Mesodermal cell (in vitro differentiated cells): ENCODE results near the gene ABCG8. TPM values are rescaled to one million over a fixed set of nuclear protein-coding genes. Genes with fewer than 3 reads are reported as not detected.

Experiments
- H3K27ac ChIP-seq: 2 replicates; pipeline ENCODE4 v1.7.0; 2013; ENCODE audit warnings: mild to moderate bottlenecking, low read depth, low read length, moderate library complexity; ENCODE audit not compliant: severe bottlenecking
- H3K36me3 ChIP-seq: 2 replicates; pipeline ENCODE4 v1.7.1; 2013; ENCODE audit warnings: mild to moderate bottlenecking, low read length, moderate library complexity; ENCODE audit not compliant: control insufficient read depth, insufficient read depth
- H3K4me1 ChIP-seq: one replicate; pipeline ENCODE4 v1.7.1; 2013; ENCODE audit warnings: mild to moderate bottlenecking, low read length; ENCODE audit not compliant: insufficient read depth, control insufficient read depth, poor library complexity, severe bottlenecking
- H3K4me3 ChIP-seq: 2 replicates; pipeline ENCODE4 v1.7.0; 2013; ENCODE audit warnings: low read length, control low read depth, mild to moderate bottlenecking; ENCODE audit not compliant: insufficient read depth, poor library complexity, severe bottlenecking; ENCODE audit errors: extremely low read depth
- H3K9me3 ChIP-seq: 2 replicates; pipeline ENCODE4 v1.7.1; 2013; ENCODE audit warnings: mild to moderate bottlenecking, low read length, moderate library complexity; ENCODE audit not compliant: control insufficient read depth
- WGBS, 2 experiments: methylation state at CpG; one replicate each; pipeline ENCODE4 v1.1.5; 2013; ENCODE audit warnings: missing lambda C conversion rate in 2 of 2; ENCODE audit not compliant: insufficient coverage in 2 of 2; 5-methylcytosine and 5-hydroxymethylcytosine counted together
- polyA plus RNA-seq, 2 experiments: library from polyadenylated mRNA; stranded (reverse); fragments of 50-300 nt; gene quantifications; one replicate each; pipeline ENCODE4 v1.2.3, GENCODE V29; 2013

Gene ABCG8
- polyA plus RNA-seq (2013, experiment 1 of 2), result not detected
- polyA plus RNA-seq (2013, experiment 2 of 2), result not detected

DNA sequence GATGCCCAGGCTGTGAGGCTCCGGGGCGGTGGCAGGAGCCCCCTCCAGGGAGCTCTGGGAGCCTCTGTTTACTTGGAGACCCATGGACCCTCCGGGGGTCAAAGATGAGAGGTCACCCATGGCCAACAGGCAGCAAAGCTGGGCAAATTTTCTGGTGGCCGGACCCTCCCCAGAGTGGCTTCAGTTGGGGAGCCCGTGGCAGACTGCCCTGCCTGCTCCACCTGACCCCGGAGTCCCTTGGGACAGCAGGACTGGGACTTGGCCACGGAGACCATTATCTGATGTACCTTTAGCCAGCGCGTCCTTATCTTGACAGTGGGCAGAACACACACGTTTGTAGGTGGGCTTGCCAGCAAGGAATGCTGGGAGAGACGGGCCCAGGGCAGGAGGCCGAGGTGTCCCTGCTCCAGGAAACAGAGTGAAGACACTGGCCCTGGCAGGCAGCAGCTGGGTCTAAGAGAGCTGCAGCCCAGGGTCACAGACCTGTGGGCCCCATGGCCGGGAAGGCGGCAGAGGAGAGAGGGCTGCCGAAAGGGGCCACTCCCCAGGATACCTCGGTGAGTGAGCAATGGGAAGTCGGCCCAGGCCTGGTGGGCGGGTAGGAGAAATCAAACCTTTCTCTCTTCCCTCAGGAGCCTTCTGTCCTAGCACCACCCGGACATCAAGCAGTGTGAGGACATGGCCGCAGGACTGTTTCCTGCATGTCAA, at the start of gene ABCG8, which contains the start of gene ABCG5:
Gene ABCG8, plus strand, starts transcription at position 412 of the 708 bp plus-strand sequence. Its CDS starts 83 bp downstream, at position 495.
Gene ABCG5, minus strand, starts transcription at position 280 of the 708 bp plus-strand sequence. Its CDS starts 160 bp downstream, at position 120.
- WGBS, 2 experiments, result 92% methylated on average over 15 to 20 of the region's 20 CpGs

DNA sequence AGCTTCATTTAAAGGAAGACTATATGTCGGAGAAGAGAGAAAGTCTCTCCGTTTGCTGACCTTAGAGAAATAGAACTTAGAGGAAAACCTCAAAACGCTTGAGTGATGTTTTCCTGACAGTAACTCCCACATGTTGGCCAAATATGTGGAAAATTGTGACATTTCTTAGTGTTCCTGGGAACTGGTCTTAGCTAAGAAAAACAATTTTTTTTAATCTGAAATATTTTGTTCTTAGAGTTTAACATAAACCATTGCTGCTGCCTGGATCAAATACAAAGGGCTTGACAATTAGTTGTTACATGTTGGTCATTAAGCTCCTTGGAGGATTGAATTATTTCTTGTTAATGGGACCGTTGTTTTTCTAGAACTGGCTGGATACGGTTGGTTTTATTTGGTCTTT, 48.6 kb upstream of the ABCG8 start:
- Histone ChIP-seq H3K27ac (no peak overlapping the region), H3K9me3 (no peaks in the 10 kb centered on the region), H3K4me1 (no peaks in the 10 kb centered on the region), H3K36me3 (no peaks in the 10 kb centered on the region), H3K4me3 (no peak overlapping the region)
- WGBS, 2 experiments, result 83 to 100% methylated on average over 3 of the region's 5 CpGs

More for the DNA sequence above, at the start of gene ABCG8, which contains the start of gene ABCG5:
- H3K4me1 ChIP-seq, result no peaks in the 10 kb centered on the region
- H3K9me3 ChIP-seq, result no peaks in the 10 kb centered on the region
- H3K27ac ChIP-seq, result no peak within 1 kb of the TSS
- no peaks in the 10 kb centered on the region for H3K36me3 ChIP-seq
- H3K4me3 ChIP-seq, result no peak within 1 kb of the TSS

DNA sequence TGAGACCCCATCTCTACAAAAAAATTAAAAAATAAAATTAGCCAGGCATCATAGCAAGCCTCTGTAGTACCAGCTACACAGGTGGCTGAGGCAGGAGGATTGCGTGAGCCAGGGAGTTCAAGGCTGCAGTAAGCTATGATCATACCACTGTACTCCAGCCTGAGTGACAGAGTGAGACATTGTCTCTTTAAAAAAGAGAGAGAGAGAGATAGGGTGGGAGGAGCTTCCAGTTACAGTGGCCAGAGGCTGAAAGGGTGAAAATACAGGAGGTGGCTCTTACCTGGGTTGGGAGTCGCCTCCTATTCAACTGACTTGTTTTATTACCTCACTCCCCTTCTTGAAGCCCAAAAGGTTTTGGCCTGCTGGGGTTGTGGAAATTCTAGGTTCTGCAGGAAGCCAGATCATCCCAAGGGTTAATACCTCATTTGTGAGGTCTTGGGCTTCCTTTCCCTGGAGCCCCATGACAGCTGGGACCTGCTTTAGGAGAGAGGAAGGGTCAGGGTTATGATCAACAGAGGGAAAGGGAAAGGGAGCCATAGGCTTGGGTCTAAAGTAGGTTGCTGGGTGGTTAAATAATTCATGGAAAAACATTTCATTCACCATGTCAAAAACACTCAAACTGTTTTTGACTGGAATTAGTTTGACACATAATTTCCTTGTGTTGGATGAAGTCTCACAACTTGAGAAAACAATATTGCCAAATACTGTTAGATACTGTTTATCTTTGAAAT, 47.6 kb upstream of the ABCG8 start:
- Histone ChIP-seq H3K4me3 (no peak overlapping the region), H3K4me1 (no peaks in the 10 kb centered on the region), H3K9me3 (no peaks in the 10 kb centered on the region), H3K27ac (no peak overlapping the region), H3K36me3 (no peaks in the 10 kb centered on the region)
- WGBS, 2 experiments, result 100% methylated on average over 1 of the region's 2 CpGs; no CpG with 5 or more reads in 1 of the 2 experiments

DNA sequence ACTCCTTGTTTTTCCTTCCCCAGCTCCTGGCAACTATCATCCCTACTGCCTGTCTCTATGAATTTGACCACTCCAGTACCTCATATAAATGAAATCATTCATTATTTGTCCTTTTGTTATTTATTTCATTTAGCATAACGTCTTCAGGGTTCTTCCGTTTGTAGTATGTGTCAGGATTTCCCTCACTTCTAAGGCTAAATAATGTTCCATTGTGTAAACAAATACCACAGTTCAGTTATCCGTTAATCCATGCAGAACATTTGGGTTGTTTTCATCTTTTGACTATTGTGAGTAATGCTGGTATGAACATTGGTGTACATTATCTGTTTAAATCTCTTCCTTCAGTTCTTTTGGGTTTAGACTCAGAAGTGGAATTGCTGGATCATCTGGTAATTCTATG, 46.1 kb upstream of the ABCG8 start:
- Histone ChIP-seq H3K9me3 (no peaks in the 10 kb centered on the region), H3K36me3 (no peaks in the 10 kb centered on the region), H3K27ac (no peak overlapping the region), H3K4me1 (no peaks in the 10 kb centered on the region), H3K4me3 (no peak overlapping the region)
- WGBS, 2 experiments, result no CpG with 5 or more reads among the region's 3 CpGs

DNA sequence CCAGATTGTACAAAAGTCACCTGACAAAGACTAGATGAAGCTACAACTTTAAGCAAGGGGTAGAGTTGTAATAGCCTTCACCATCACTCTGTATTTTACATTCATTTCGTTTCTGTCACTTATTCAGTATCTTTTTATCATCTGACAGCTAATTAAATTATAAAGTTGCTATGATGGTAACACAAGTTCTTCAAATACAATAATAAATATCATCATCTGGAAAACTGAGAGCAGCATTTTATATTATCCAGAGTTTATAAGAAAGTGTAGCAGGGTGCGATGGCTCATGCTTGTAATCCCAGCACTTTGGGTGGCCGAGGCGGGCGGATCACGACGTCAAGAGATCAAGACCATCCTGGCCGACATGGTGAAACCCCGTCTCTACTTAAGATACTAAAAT, 43.8 kb upstream of the ABCG8 start:
- Histone ChIP-seq H3K4me1 (no peaks in the 10 kb centered on the region), H3K27ac (no peak overlapping the region), H3K9me3 (no peaks in the 10 kb centered on the region), H3K4me3 (no peak overlapping the region), H3K36me3 (no peaks in the 10 kb centered on the region)
- WGBS, 2 experiments, result 100% methylated on average over 2 to 3 of the region's 9 CpGs

DNA sequence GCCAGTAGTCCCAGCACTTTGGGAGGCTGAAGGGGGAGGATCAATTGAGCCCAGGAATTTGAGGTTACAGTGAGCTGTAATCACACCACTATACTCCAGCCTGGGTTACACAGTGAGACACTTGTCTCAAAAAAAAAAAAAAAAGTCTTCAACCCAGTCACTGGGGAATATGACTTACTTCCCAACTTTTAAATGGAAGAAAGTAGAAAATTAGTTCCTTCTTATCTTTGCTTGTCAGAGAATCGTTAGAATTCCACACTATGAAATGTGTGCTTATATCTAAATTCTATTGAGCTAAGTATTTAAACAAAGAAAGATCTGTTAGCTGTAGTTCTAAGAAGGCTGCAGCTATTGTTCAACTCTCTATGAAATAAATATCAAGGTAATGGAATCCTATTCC, 42.6 kb upstream of the ABCG8 start:
- no CpG with 5 or more reads among the region's 1 CpG for WGBS, 2 experiments
- no peaks in the 10 kb centered on the region for H3K4me1 ChIP-seq
- H3K36me3 ChIP-seq, result no peaks in the 10 kb centered on the region

DNA sequence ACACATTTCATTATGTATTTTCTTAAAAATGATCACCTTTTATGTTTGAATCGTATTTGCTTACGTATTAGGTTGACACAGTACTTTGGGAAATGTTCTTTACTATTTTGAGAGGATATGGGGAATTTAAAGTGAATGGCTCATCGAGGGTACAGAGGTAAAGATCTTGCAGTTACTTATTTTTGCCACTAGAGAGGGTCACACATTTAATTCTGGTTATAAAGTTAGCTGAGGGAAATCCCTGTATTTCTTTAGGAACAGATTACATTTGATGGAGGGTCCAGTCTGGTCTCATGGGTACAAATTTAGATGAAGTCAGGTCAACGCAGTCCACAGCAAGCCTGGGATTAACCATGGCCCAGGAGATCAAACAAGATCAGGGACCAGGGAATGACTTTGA, 40.5 kb upstream of the ABCG8 start:
- H3K27ac ChIP-seq, result no peak overlapping the region
- WGBS, 2 experiments, result 51 to 77% methylated on average over 2 to 4 of the region's 4 CpGs
- no peak overlapping the region for H3K4me3 ChIP-seq

More for the DNA sequence above, 42.6 kb upstream of the ABCG8 start:
- H3K4me3 ChIP-seq, result no peak overlapping the region
- H3K9me3 ChIP-seq, result no peaks in the 10 kb centered on the region
- no peak overlapping the region for H3K27ac ChIP-seq

DNA sequence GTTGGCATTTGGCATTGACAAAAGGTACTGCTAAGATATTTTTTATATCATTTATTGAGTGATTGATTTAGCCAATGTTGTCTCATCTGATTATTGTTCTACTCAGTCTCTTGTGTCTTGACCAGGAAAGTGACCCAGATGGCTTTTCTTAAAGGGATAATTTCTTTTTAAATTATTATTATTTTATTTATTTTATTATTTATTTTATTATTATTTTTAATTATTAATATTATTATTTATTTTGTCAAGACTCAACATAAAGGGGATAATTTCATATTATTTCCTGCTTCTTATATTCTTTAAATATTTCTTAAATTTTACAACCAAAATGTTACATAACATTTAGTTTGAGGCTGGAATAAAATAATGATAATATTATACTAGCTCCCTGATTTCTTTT, 37.9 kb upstream of the ABCG8 start:
- no peaks in the 10 kb centered on the region for H3K4me1 ChIP-seq
- H3K4me3 ChIP-seq, result no peak overlapping the region
- no peak overlapping the region for H3K27ac ChIP-seq
- H3K9me3 ChIP-seq, result no peaks in the 10 kb centered on the region
- H3K36me3 ChIP-seq, result no peaks in the 10 kb centered on the region

More for the DNA sequence above, 40.5 kb upstream of the ABCG8 start:
- Histone ChIP-seq H3K4me1 (no peaks in the 10 kb centered on the region), H3K9me3 (no peaks in the 10 kb centered on the region), H3K36me3 (no peaks in the 10 kb centered on the region)

DNA sequence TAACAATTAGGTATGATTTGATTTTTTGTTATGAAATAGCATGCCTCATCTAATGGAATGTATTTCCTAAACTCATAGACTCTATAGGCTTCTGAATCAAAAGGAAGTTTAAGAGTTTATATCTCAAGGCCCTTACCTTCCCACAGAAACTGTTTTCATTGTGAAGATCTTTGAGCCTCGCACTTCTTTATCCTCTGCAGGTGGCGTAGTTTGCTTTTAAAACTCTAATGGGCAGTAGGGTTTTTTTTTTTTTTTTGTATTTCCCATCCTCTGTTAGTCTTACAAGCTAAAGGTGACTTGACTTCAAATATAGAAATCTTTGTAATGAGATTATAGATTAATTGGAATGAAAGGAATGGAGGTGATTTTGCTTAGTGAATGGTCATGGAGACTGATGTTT, 36.6 kb upstream of the ABCG8 start:
- Histone ChIP-seq H3K4me1 (no peaks in the 10 kb centered on the region), H3K4me3 (no peak overlapping the region), H3K27ac (no peak overlapping the region), H3K36me3 (no peaks in the 10 kb centered on the region), H3K9me3 (no peaks in the 10 kb centered on the region)
- no CpG with 5 or more reads among the region's 2 CpGs for WGBS, 2 experiments

DNA sequence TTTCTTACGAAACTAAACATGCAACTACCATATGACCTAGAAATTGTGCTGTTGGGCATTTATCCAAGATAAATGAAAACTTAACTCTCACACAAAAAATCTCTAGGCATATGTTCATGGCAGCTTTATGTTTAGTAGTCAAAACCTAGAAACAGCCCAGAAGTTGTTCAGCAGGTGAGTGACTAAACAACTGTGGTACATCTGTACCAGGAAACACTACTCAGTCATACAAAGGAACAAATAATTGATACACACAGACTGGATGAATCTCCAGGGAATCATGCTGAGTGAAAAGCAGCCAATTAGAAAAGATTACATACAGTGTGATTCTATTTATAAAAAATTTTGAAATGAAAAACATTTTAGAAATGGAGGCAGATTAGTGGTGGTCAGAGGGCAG, 35.7 kb upstream of the ABCG8 start:
- H3K36me3 ChIP-seq, result no peaks in the 10 kb centered on the region
- no peaks in the 10 kb centered on the region for H3K4me1 ChIP-seq
- no CpG with 5 or more reads among the region's 1 CpG for WGBS, 2 experiments
- no peak overlapping the region for H3K27ac ChIP-seq
- no peak overlapping the region for H3K4me3 ChIP-seq
- H3K9me3 ChIP-seq, result no peaks in the 10 kb centered on the region

DNA sequence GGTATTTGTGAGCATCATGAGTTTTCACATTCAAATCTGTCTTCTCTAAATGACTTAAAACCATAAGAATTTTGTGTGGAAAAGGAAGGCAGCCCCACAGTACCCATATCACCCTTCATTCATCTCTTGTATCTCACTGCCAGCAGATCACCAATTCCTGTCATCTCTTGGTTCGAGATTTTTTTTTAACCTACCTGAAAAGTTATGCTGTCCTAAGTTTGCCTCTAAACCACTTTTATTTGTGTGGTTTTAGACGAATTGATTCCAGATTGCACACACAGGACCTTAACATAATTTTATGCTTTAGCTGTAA, 32.1 kb upstream of the ABCG8 start:
- Histone ChIP-seq H3K36me3 (no peaks in the 10 kb centered on the region), H3K4me3 (no peak overlapping the region), H3K4me1 (no peaks in the 10 kb centered on the region), H3K9me3 (no peaks in the 10 kb centered on the region), H3K27ac (no peak overlapping the region)
- WGBS, 2 experiments, result 100% methylated on average over 1 of the region's 2 CpGs; no CpG with 5 or more reads in 1 of the 2 experiments
